ENCODE measurements around the gene TNIK.
A peak's percentile ranks its signal among the peaks of the same experiment; 100 is the strongest.

Gene TNIK

DNA sequence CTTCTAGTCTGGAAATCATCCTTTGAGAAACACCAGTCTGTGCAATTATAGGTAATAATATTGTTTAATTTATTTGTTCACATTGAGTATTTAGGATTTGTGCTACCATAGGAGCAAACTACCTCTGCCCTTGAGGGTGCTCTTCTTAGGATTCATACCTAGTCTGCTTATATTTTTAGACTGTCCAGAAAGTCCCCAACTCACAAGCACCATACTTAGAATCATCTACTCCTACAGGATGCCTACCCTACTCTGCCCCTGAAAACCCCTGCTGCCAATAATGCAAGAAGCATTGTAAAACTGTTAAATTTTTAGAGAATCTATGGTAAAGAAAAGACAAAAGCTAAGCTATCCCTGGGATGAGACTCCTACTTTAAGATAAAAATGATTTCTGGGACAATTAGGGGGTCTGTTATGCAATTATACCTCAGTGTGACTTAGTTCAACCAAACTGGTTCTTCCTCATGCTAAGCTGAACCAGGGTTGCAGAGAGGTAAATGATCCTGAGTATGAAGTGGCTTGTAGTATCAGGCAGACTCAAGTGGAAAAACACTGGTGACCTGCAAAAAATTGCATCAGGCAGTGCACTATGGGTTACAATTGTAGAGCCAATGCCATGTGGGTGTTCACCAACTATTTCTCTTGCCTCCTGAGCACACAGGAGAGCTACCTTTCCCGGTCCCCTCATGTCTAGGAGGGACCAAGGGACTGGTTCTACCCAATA is 133.3 kb downstream of the TNIK start:
- peaks cover 0 to 43% (median 11%) of the 10 kb centered on the region in 4 donors for H3K4me1 ChIP-seq
- DNase-seq: no peak

GRCh38 chr3:171323938-171324536 is 136.2 kb downstream of the TNIK start:
- DNase-seq: no peak
- H3K9me3 ChIP-seq: no peaks in the 10 kb centered on the region
- peak overlapping the region; percentile 37 to 47 for H3K27ac ChIP-seq
- H3K27me3 ChIP-seq: no peaks in the 10 kb centered on the region
- peak overlapping the region in 1 of 2 donors; percentile 24 for H3K4me3 ChIP-seq
- TF ChIP-seq CTCF (IDR thresholded peaks at IDR 0.05): no peak
- H3K36me3 ChIP-seq: no peaks in the 10 kb centered on the region
- H3K4me1 ChIP-seq: peaks cover 0 to 51% (median 15%) of the 10 kb centered on the region in 4 donors
- intact Hi-C loops (cut with DNase I; ENCODE audit: low total_unique reads): no loop called here

More for the DNA sequence above, 133.3 kb downstream of the TNIK start:
- no peak overlapping the region for H3K27ac ChIP-seq
- intact Hi-C loops (cut with DNase I; ENCODE audit: low total_unique reads): no loop called here
- H3K4me3 ChIP-seq: no peak overlapping the region
- H3K9me3 ChIP-seq: no peaks in the 10 kb centered on the region
- H3K27me3 ChIP-seq: no peaks in the 10 kb centered on the region
- no peaks in the 10 kb centered on the region for H3K36me3 ChIP-seq
- no peak for TF ChIP-seq CTCF (IDR thresholded peaks at IDR 0.05)

- Histone ChIP-seq H3K27me3 (no peaks in the 10 kb centered on the region), H3K4me3 (no peak overlapping the region), H3K27ac (peak overlapping the region in 1 of 2 donors; percentile 49), H3K9me3 (no peaks in the 10 kb centered on the region), H3K4me1 (peaks cover 0 to 40% (median 9%) of the 10 kb centered on the region in 4 donors), H3K36me3 (no peaks in the 10 kb centered on the region)
- DNase-seq: no peak
- no peak for TF ChIP-seq CTCF (IDR thresholded peaks at IDR 0.05)
- intact Hi-C loops (cut with DNase I; ENCODE audit: low total_unique reads): no loop called here
Observed at GRCh38 chr3:171321559-171322360, 138.4 kb downstream of the TNIK start.

DNA sequence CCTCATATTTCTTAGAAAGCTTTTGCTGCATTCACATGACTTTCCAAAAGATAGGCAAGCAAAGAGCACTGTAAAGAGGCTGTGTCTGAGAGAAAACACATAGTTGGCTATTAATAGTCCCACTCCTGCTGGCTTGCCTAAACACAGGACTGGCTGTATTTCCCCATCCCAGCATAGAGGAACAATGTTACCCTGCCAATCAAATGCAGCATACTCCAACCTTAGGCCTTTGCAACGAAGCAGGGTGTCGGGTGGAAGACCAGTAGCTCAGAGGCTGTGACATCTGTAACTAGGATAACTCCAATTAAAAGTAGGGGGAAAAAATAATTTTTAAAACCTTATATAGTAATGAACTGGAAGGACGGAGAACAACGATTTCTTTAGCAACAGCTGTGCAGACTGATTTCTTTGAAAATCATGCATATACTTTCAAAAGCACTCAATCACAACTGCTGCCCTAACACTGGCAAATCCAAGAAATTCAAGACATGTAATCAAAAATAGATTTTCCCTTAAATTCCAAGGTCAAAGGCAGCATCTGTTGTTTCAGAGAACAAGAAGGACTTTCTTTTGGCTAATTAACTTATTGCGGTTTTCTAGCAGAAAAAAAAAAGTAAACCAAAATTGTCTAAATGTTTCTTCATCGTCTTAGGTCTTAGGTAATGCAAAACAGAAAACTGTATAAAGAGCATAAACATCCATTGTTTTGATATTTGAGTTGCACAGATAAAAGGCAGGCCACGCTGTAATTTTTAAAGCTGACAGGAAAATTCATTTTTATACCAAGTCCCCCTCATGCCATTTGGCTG is 139.3 kb downstream of the TNIK start:
- H3K4me1 ChIP-seq: peaks cover 0 to 40% (median 9%) of the 10 kb centered on the region in 4 donors
- H3K27ac ChIP-seq: peak overlapping the region; percentile 42 to 49
- TF ChIP-seq CTCF (IDR thresholded peaks at IDR 0.05): no peak
- no peaks in the 10 kb centered on the region for H3K27me3 ChIP-seq
- no peaks in the 10 kb centered on the region for H3K9me3 ChIP-seq
- H3K4me3 ChIP-seq: peak overlapping the region in 1 of 2 donors; percentile 10
- intact Hi-C loops (cut with DNase I; ENCODE audit: low total_unique reads): no loop called here
- no peak for DNase-seq
- no peaks in the 10 kb centered on the region for H3K36me3 ChIP-seq

GRCh38 chr3:171317171-171317570 is 143.0 kb downstream of the TNIK start:
- TF ChIP-seq CTCF (IDR thresholded peaks at IDR 0.05): no peak
- no peak for DNase-seq
- H3K4me1 ChIP-seq: peaks cover 0 to 25% (median 6%) of the 10 kb centered on the region in 4 donors

More at GRCh38 chr3:171317171-171317570, 143.0 kb downstream of the TNIK start:
- Histone ChIP-seq H3K4me3 (no peak overlapping the region), H3K9me3 (no peaks in the 10 kb centered on the region), H3K36me3 (no peaks in the 10 kb centered on the region), H3K27ac (no peak overlapping the region), H3K27me3 (no peaks in the 10 kb centered on the region)
- intact Hi-C loops (cut with DNase I; ENCODE audit: low total_unique reads): no loop called here

All from tibial artery (tissue), 4 donors.